Fibroblast of lung (primary cell): ENCODE results near the gene SLC22A4. TPM values are rescaled to one million over a fixed set of nuclear protein-coding genes. Genes with fewer than 3 reads are reported as not detected.

Experiments used
- DNase-seq, 2 donors: peaks; one replicate each; pipeline versions ENCODE4 v3.0.0 to v3.0.0-alpha.2; 2010; ENCODE audit warnings: low read depth in 2 of 2
- H2AFZ ChIP-seq: 2 replicates; pipeline ENCODE4 v1.5.1; 2012; ENCODE audit warnings: low read length, control low read depth, inconsistent platforms
- H3K27ac ChIP-seq: 2 replicates; pipeline ENCODE4 v1.5.1; 2011; ENCODE audit warnings: low read length, control low read depth; ENCODE audit not compliant: insufficient read depth
- H3K27me3 ChIP-seq: 2 replicates; pipeline ENCODE4 v1.5.1; 2011; ENCODE audit warnings: mild to moderate bottlenecking, low read length; ENCODE audit not compliant: control insufficient read depth, insufficient read depth
- H3K36me3 ChIP-seq: 2 replicates; pipeline ENCODE4 v1.5.1; 2011; ENCODE audit warnings: low read length; ENCODE audit not compliant: control insufficient read depth, insufficient read depth
- H3K4me1 ChIP-seq: 2 replicates; pipeline ENCODE4 v1.5.1; 2011; ENCODE audit warnings: low read length; ENCODE audit not compliant: control insufficient read depth, insufficient read depth; ENCODE audit errors: extremely low read depth
- H3K4me2 ChIP-seq: 2 replicates; pipeline ENCODE4 v1.5.1; 2011; ENCODE audit warnings: low read length, control low read depth; ENCODE audit not compliant: insufficient read depth; ENCODE audit errors: extremely low read depth
- H3K4me3 ChIP-seq, 4 experiments: fragments of 200-600 bp in 1 of 4; sonication (generic) in 1 of 4; replicated peaks in 1 of 4; 2 replicates each; pipeline ENCODE4 v1.5.1; 2011 to 2016; ENCODE audit warnings: low read length in 4 of 4, low read depth in 3 of 4, mild to moderate bottlenecking in 3 of 4, control low read depth in 2 of 4, inconsistent platforms in 1 of 4, mixed read lengths in 1 of 4; ENCODE audit not compliant: insufficient read depth in 1 of 4; ENCODE audit errors: control extremely low read depth in 1 of 4
- H3K79me2 ChIP-seq: 2 replicates; pipeline ENCODE4 v1.5.1; 2012; ENCODE audit warnings: mild to moderate bottlenecking, low read length, inconsistent platforms; ENCODE audit not compliant: control insufficient read depth, insufficient read depth
- H3K9ac ChIP-seq: 2 replicates; pipeline ENCODE4 v1.5.1; 2011; ENCODE audit warnings: mild to moderate bottlenecking, low read length, control low read depth; ENCODE audit not compliant: insufficient read depth
- H3K9me3 ChIP-seq: 2 replicates; pipeline ENCODE4 v1.5.1; 2012; ENCODE audit warnings: low read depth, low read length; ENCODE audit not compliant: control insufficient read depth, insufficient read depth
- H4K20me1 ChIP-seq: 2 replicates; pipeline ENCODE4 v1.5.1; 2011; ENCODE audit warnings: low read length; ENCODE audit not compliant: control insufficient read depth, insufficient read depth; ENCODE audit errors: extremely low read depth
- CTCF ChIP-seq, 2 donors: IDR thresholded peaks in 1 of 2; conservative IDR thresholded peaks in 1 of 2; 1 replicate in 1 of 2; 2 replicates in 1 of 2; pipeline ENCODE4 v1.5.1; 2011 to 2012; ENCODE audit warnings: low read length in 2 of 2, control low read depth in 1 of 2, inconsistent platforms in 1 of 2, low read depth in 1 of 2, mild to moderate bottlenecking in 1 of 2
- EZH2 ChIP-seq: IDR thresholded peaks from 2 replicates; pipeline ENCODE4 v1.5.1; 2012; ENCODE audit warnings: low read length, control low read depth, mild to moderate bottlenecking; ENCODE audit errors: missing control alignments
- polyA plus RNA-seq, 2 donors: library from polyadenylated mRNA; depleted of rRNA in 1 of 2; stranded (reverse) in 1 of 2; unstranded in 1 of 2; fragments of >200 nt; gene quantifications; 2 replicates each; pipeline ENCODE4 v1.2.1, GENCODE V29; 2011 to 2012; ENCODE audit warnings: missing spikeins in 1 of 2
- total RNA-seq: library from RNA; depleted of rRNA; stranded (reverse); fragments of >200 nt; gene quantifications from 2 replicates; pipeline ENCODE4 v1.2.1, GENCODE V29; 2014

Gene SLC22A4
- total and polyA plus RNA-seq, 2 donors (not counting 1 experiment from before 2014, with no cell fraction given), result 1.1 to 4.1 TPM

DNA sequence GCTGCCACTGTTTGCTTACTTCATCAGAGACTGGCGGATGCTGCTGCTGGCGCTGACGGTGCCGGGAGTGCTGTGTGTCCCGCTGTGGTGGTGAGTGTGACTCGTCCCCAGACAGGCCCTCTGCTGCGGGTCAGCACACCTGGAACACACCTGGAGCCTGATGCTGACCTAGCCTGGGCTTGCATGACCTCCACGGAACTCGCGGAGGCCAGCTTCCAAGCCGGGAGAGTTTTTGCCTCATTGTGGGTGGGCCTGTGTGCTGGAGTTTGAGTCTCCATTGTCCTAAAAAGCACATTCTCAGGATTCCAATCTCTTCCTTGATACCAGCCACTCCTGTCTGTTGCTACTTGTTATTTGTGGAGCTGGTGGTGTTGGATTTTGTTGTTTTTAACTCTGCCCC is 28.1 kb downstream of the SLC22A4 start:
- no peaks in the 10 kb centered on the region for H3K79me2 ChIP-seq
- H4K20me1 ChIP-seq, result no peaks in the 10 kb centered on the region
- no peaks in the 10 kb centered on the region for H3K4me1 ChIP-seq
- TF ChIP-seq EZH2 (no peak), CTCF (conservative IDR thresholded peaks at IDR 0.05 in 1 of 2, IDR thresholded peaks at IDR 0.05 in 1 of 2; ENCODE audit: low read depth in 1 of 2, low read length in 2 of 2) (no peak)
- no peak overlapping the region for H3K27ac ChIP-seq
- no peaks in the 10 kb centered on the region for H3K27me3 ChIP-seq
- H3K36me3 ChIP-seq, result no peaks in the 10 kb centered on the region
- H2AFZ ChIP-seq, result no peak overlapping the region
- no peaks in the 10 kb centered on the region for H3K9me3 ChIP-seq
- H3K4me2 ChIP-seq, result no peak overlapping the region
- H3K4me3 ChIP-seq, result no peak overlapping the region
- no peak overlapping the region for H3K9ac ChIP-seq
- DNase-seq, result no peak

- Histone ChIP-seq H3K4me1 (no peaks in the 10 kb centered on the region), H3K9ac (no peak overlapping the region), H3K27me3 (no peaks in the 10 kb centered on the region), H3K27ac (no peak overlapping the region), H3K4me2 (no peak overlapping the region), H3K36me3 (no peaks in the 10 kb centered on the region), H2AFZ (no peak overlapping the region), H3K79me2 (no peaks in the 10 kb centered on the region), H3K4me3 (no peak overlapping the region), H3K9me3 (no peaks in the 10 kb centered on the region), H4K20me1 (no peaks in the 10 kb centered on the region)
- no peak for TF ChIP-seq EZH2
- TF ChIP-seq CTCF (conservative IDR thresholded peaks at IDR 0.05 in 1 of 2, IDR thresholded peaks at IDR 0.05 in 1 of 2; ENCODE audit: low read depth in 1 of 2, low read length in 2 of 2), result no peak
- no peak for DNase-seq
Observed at GRCh38 chr5:132323202-132323601, 29.0 kb downstream of the SLC22A4 start.

DNA sequence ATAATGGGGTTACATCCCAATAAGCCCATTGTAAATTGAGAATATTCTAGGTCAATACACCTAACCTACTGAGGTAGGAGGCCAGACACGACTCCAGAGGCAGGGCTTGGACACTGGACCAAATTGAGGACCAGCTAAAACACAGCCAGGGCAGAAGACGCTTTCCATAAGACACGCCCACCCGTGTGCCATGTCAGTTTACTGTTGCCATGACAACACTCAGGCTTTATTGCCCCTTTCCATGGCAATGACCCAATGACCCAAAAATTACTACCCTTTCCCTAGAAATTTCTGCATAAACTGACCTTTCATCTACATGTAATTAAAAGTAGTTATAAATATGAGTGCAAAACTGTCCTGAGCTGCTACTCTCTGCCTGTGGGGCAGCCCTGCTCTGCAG is 31.5 kb downstream of the SLC22A4 start:
- Histone ChIP-seq H3K4me3 (no peak overlapping the region), H3K79me2 (no peaks in the 10 kb centered on the region), H3K27me3 (no peaks in the 10 kb centered on the region), H3K9ac (no peak overlapping the region), H3K36me3 (no peaks in the 10 kb centered on the region), H4K20me1 (no peaks in the 10 kb centered on the region), H3K4me2 (no peak overlapping the region), H3K9me3 (no peaks in the 10 kb centered on the region), H3K4me1 (no peaks in the 10 kb centered on the region), H3K27ac (no peak overlapping the region), H2AFZ (no peak overlapping the region)
- DNase-seq, result no peak
- TF ChIP-seq CTCF (conservative IDR thresholded peaks at IDR 0.05 in 1 of 2, IDR thresholded peaks at IDR 0.05 in 1 of 2; ENCODE audit: low read depth in 1 of 2, low read length in 2 of 2), result no peak
